HUES6 (cell line): ENCODE measurements around the gene TTLL11.

Experiments used
- H3K27ac ChIP-seq: 2 replicates; pipeline ENCODE4 v1.7.0; 2013; ENCODE audit warnings: low read depth, mild to moderate bottlenecking, low read length, inconsistent platforms
- H3K27me3 ChIP-seq: 2 replicates; pipeline ENCODE4 v1.6.1; 2013; ENCODE audit warnings: low read length; ENCODE audit not compliant: control insufficient read depth, insufficient read depth
- H3K36me3 ChIP-seq: 2 replicates; pipeline ENCODE4 v1.6.1; 2013; ENCODE audit warnings: low read length; ENCODE audit not compliant: control insufficient read depth, insufficient read depth
- H3K4me1 ChIP-seq: 2 replicates; pipeline ENCODE4 v1.6.1; 2013; ENCODE audit warnings: low read length; ENCODE audit not compliant: control insufficient read depth, insufficient read depth
- H3K4me3 ChIP-seq: 2 replicates; pipeline ENCODE4 v1.5.1; 2013; ENCODE audit warnings: low read depth, low read length
- H3K9ac ChIP-seq: one replicate; pipeline ENCODE4 v1.6.1; 2013; ENCODE audit warnings: mild to moderate bottlenecking, low read length
- H3K9me3 ChIP-seq: 2 replicates; pipeline ENCODE4 v1.6.1; 2013; ENCODE audit warnings: low read depth, low read length; ENCODE audit not compliant: control insufficient read depth, insufficient read depth

Gene TTLL11

DNA sequence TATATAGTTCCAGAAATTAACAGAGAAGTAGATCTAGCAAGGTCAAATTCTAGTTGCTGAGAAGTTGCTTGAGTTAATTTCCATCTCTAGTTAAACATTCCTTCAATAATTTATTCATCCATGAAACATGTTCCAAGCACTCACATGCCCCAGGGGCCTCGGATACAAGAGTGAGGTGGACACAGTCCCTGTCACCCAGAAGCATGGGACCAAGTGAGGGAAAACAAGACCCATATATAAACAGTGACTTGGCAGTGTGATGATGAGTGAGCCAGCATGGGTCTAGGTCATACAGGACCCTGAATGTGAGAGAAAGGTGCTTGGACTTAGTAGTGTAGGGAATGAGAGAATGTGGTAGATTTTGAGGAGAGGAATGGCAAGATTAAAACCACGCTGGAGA lies 216.9 kb downstream of the TTLL11 start:
- H3K27ac ChIP-seq, result no peak overlapping the region
- no peaks in the 10 kb centered on the region for H3K9me3 ChIP-seq
- peaks cover 2% of the 10 kb centered on the region; the same call in 1 of the 2 replicates for H3K27me3 ChIP-seq
- no peaks in the 10 kb centered on the region for H3K36me3 ChIP-seq
- H3K9ac ChIP-seq, result no peak overlapping the region
- no peaks in the 10 kb centered on the region for H3K4me1 ChIP-seq
- H3K4me3 ChIP-seq, result no peak overlapping the region

- no peak overlapping the region for H3K4me3 ChIP-seq
- H3K9ac ChIP-seq, result no peak overlapping the region
- no peaks in the 10 kb centered on the region for H3K9me3 ChIP-seq
- H3K27ac ChIP-seq, result no peak overlapping the region
- H3K27me3 ChIP-seq, result peaks cover 2% of the 10 kb centered on the region; the same call in 1 of the 2 replicates
- no peaks in the 10 kb centered on the region for H3K4me1 ChIP-seq
- H3K36me3 ChIP-seq, result no peaks in the 10 kb centered on the region
Observed at GRCh38 chr9:121874524-121874923, 218.6 kb downstream of the TTLL11 start.

DNA sequence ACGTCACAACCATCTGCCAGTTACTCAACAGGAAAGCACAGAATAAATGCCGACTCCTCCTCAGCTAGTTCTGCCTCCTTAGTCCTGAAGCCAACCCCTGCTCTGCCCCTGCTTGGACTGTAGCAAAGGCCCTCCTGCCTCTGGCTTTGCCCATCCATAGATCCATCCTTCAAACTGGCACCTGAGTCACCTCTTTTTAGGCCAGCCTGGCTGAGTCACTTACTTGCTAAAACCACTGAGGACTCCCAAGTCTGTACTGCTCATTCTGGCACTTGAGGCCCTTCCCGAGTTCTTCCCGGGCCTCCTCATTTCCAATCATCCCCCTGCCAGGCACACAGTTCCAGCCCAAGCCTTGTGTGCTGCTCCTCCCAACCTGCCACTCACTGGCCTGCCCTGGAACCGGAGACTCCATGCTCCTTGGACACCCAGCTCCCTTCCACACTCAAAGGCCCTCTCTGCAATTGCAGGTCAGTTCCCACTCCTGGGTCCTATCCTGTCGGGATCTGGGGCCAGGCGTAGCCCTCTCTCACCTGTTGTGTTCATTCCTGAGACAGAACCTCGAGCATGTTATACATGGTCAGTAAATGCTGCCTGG lies 221.6 kb downstream of the TTLL11 start:
- Histone ChIP-seq H3K27me3 (no peaks in the 10 kb centered on the region), H3K4me1 (peaks cover 7% of the 10 kb centered on the region; the same call in 1 of the 2 replicates), H3K27ac (no peak overlapping the region), H3K36me3 (no peaks in the 10 kb centered on the region), H3K4me3 (no peak overlapping the region), H3K9me3 (no peaks in the 10 kb centered on the region), H3K9ac (no peak overlapping the region)

DNA sequence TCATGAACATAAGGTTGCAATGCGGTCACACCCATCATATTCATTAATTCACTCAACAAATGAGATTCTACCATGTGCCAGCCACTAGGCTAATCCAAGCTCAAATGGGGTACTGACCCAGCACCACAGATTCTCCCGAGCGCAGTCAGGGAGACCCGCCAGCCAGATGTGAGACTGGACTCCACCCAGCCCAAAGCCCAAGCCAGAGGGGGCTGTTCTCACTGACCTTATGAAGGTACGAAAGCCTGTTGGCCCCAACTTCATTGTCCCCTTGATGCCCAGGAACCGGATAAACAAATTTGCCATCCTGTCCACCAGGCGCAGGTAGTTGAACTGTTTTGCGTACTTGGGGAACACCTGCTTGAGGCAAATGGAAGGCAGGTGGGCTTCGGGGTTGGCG lies 222.8 kb downstream of the TTLL11 start:
- Histone ChIP-seq H3K4me3 (no peak overlapping the region), H3K4me1 (peaks cover 7% of the 10 kb centered on the region; the same call in 1 of the 2 replicates), H3K36me3 (no peaks in the 10 kb centered on the region), H3K27ac (no peak overlapping the region), H3K27me3 (no peaks in the 10 kb centered on the region), H3K9me3 (no peaks in the 10 kb centered on the region), H3K9ac (no peak overlapping the region)

DNA sequence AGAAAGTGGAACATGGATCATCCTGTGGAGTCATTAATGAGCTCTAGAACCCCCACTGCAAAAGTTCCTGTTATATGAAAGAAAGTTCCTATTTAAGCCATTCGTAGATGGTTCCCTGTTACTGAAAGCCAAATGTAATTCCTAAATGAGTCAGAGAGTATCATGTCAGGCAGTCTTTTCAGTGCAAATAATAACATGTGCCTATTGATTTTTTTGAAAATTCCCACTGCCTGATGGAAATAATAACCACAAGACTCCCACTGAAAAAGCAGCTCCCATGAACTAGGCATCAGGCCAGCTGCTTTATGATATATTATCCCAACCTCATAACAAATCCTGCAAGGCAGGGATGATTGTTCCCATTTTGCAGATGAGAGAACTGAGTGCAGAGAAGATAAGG lies 224.5 kb downstream of the TTLL11 start:
- Histone ChIP-seq H3K9ac (no peak overlapping the region), H3K36me3 (no peaks in the 10 kb centered on the region), H3K4me3 (no peak overlapping the region), H3K9me3 (no peaks in the 10 kb centered on the region), H3K27me3 (no peaks in the 10 kb centered on the region), H3K4me1 (peaks cover 9% of the 10 kb centered on the region), H3K27ac (no peak overlapping the region)

DNA sequence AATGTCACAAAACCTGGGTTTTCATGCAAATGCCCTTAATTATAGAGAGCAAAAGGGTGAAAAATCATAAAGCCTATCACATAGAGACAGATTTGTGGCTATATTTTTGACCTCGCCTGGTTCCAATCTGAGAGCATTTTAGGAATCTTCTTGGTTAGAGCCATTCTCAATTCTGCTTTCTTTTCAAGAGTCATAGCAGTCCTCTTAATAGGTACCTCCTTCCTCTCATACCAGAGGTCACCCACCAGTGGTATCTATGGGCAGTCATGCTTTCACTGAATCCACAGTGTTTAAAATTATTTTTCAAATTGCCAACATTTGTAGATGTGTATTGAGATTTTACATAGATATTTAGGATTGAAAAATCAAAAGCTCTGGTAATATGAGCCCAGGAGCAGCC lies 226.2 kb downstream of the TTLL11 start:
- no peak overlapping the region for H3K27ac ChIP-seq
- no peak overlapping the region for H3K9ac ChIP-seq

DNA sequence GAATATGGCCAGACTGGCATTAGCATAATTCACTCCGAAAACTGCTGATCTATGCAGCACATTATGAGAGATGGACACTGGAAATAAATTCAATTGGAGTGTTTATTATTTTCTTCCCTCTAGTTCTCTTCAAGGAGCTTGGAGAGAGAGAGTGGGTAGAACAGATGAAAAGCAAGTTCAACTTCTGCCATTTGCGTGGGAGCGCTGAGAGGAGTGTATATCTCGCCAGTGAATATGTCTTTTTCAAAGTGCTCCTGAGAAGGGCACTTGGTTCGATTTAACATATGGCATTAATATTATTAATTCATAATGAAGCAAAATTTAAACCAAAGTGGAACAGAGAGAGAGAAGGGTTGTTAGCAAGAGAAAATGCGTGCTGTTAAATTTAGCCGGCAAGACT lies 227.2 kb downstream of the TTLL11 start:
- Histone ChIP-seq H3K36me3 (no peaks in the 10 kb centered on the region), H3K27ac (no peak overlapping the region), H3K4me1 (peaks cover 25% of the 10 kb centered on the region), H3K9me3 (no peaks in the 10 kb centered on the region), H3K4me3 (no peak overlapping the region), H3K9ac (no peak overlapping the region), H3K27me3 (no peaks in the 10 kb centered on the region)

More for the DNA sequence above, 226.2 kb downstream of the TTLL11 start:
- Histone ChIP-seq H3K27me3 (no peaks in the 10 kb centered on the region), H3K36me3 (no peaks in the 10 kb centered on the region), H3K4me1 (peaks cover 25% of the 10 kb centered on the region), H3K9me3 (no peaks in the 10 kb centered on the region), H3K4me3 (no peak overlapping the region)

- H3K36me3 ChIP-seq, result no peaks in the 10 kb centered on the region
- peaks cover 31% of the 10 kb centered on the region for H3K4me1 ChIP-seq
- H3K9me3 ChIP-seq, result no peaks in the 10 kb centered on the region
- H3K9ac ChIP-seq, result no peak overlapping the region
- H3K27ac ChIP-seq, result no peak overlapping the region
- H3K27me3 ChIP-seq, result no peaks in the 10 kb centered on the region
- H3K4me3 ChIP-seq, result no peak overlapping the region
Observed at GRCh38 chr9:121865060-121865459, 228.0 kb downstream of the TTLL11 start.

DNA sequence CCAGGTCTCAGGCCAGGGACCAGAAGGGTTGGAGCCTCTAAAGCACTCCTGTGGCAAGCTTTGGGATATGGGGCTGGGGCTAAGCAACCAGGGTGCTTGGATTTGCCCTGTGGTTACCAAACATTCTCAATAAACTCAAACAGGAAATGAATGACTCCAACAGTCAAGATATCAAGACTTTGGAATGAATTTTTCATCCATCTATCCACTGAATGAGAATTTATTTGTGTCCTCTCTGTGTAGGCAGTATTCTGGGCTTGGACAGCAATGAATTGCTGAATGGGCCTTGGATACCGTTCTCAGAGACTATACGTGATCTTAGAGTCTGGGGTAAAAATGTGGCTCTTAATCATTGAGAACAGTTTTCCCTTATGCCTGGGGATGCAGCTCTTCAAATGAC lies 229.2 kb downstream of the TTLL11 start:
- no peak overlapping the region for H3K27ac ChIP-seq
- no peaks in the 10 kb centered on the region for H3K36me3 ChIP-seq
- no peaks in the 10 kb centered on the region for H3K27me3 ChIP-seq
- H3K4me3 ChIP-seq, result no peak overlapping the region
- H3K9ac ChIP-seq, result no peak overlapping the region
- no peaks in the 10 kb centered on the region for H3K9me3 ChIP-seq
- peaks cover 31% of the 10 kb centered on the region for H3K4me1 ChIP-seq

GRCh38 chr9:121862371-121863332 lies 230.5 kb downstream of the TTLL11 start:
- Histone ChIP-seq H3K4me1 (peaks cover 30% of the 10 kb centered on the region), H3K9ac (no peak overlapping the region), H3K36me3 (no peaks in the 10 kb centered on the region), H3K9me3 (no peaks in the 10 kb centered on the region), H3K27ac (no peak overlapping the region), H3K4me3 (no peak overlapping the region), H3K27me3 (no peaks in the 10 kb centered on the region)

GRCh38 chr9:121861501-121862180 lies 231.5 kb downstream of the TTLL11 start:
- Histone ChIP-seq H3K4me1 (peaks cover 31% of the 10 kb centered on the region), H3K9ac (no peak overlapping the region), H3K9me3 (no peaks in the 10 kb centered on the region), H3K27ac (no peak overlapping the region), H3K36me3 (no peaks in the 10 kb centered on the region), H3K4me3 (no peak overlapping the region), H3K27me3 (no peaks in the 10 kb centered on the region)
